ENCODE results near the gene ANKRD44. TPM values are rescaled to one million over a fixed set of nuclear protein-coding genes. Genes with fewer than 3 reads are reported as not detected.

The ANKRD44 gene
- total RNA-seq, 1 experiment from 2014 or later = 0.68 TPM

DNA sequence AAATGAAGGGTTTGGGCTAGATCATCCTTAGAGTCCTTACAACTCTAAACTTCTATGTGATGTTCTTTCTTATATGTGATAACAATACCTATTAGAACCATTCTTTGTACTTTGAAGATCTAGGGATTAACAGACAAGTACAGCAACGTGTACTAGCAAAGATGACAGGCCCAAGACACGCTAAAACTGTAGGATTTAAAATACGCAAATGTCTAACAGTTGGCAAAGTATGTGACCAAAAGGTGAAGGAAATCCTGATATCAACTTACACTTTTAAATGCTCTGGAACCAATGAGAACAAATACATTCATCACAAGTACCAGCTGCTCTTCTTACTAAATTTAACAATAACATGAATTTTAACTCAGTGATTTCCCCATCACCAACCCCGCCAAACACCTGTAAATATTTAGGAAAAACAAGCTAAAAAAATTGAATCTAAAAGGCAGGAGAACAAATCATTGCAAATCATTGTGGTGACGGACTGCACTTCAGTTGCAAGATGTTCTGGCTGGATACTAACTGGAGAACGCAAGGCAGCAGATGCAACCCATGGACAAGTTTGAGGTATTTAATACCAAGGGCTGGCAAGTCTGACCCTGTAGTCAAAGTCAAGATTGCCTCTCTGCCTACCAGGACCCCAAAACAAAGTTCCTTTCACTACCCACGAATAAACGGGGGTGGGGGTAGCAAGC, 1.4 kb downstream of the ANKRD44 start (continued):
- TF ChIP-seq RORB (CRISPR knock-in tag; IDR thresholded peaks at IDR 0.05) = no peak
- no peak for TF ChIP-seq ZBTB43 (CRISPR knock-in tag; IDR thresholded peaks at IDR 0.05)
- TF ChIP-seq ETV6 (CRISPR knock-in tag; IDR thresholded peaks at IDR 0.05) = no peak
- TF ChIP-seq, protein P1, sequence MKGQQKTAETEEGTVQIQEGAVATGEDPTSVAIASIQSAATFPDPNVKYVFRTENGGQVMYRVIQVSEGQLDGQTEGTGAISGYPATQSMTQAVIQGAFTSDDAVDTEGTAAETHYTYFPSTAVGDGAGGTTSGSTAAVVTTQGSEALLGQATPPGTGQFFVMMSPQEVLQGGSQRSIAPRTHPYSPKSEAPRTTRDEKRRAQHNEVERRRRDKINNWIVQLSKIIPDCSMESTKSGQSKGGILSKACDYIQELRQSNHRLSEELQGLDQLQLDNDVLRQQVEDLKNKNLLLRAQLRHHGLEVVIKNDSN (CRISPR knock-in tag; IDR thresholded peaks at IDR 0.05) = no peak
- no peak for TF ChIP-seq SMAD4 (CRISPR knock-in tag; IDR thresholded peaks at IDR 0.05)
- no peak for TF ChIP-seq ZNF263 (CRISPR knock-in tag; IDR thresholded peaks at IDR 0.05; ENCODE audit: low read depth)
- no peak for TF ChIP-seq CDX4 (CRISPR knock-in tag; IDR thresholded peaks at IDR 0.05; ENCODE audit: borderline replicate concordance)
- TF ChIP-seq ZNF317 (CRISPR knock-in tag; IDR thresholded peaks at IDR 0.05; ENCODE audit: borderline replicate concordance, low read depth) = no peak
- TF ChIP-seq, protein P2, sequence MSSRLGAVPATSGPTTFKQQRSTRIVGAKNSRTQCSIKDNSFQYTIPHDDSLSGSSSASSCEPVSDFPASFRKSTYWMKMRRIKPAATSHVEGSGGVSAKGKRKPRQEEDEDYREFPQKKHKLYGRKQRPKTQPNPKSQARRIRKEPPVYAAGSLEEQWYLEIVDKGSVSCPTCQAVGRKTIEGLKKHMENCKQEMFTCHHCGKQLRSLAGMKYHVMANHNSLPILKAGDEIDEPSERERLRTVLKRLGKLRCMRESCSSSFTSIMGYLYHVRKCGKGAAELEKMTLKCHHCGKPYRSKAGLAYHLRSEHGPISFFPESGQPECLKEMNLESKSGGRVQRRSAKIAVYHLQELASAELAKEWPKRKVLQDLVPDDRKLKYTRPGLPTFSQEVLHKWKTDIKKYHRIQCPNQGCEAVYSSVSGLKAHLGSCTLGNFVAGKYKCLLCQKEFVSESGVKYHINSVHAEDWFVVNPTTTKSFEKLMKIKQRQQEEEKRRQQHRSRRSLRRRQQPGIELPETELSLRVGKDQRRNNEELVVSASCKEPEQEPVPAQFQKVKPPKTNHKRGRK (CRISPR knock-in tag; IDR thresholded peaks at IDR 0.05; ENCODE audit: borderline replicate concordance) = no peak

GRCh38 chr2:197308585-197308984, 2.0 kb downstream of the ANKRD44 start:
- H3K27me3 Mint-ChIP-seq (ENCODE audit: low read depth) = peaks cover 63% of the 10 kb centered on the region
- H3K4me3 Mint-ChIP-seq = no peak overlapping the region
- no peak for ATAC-seq
- DNase-seq (ENCODE audit: low spot score) = no peak
- no peaks in the 10 kb centered on the region for H3K9me3 Mint-ChIP-seq
- ChIA-PET POLR2A (no interaction called here), CTCF (interaction anchor here (1.1 kb wide), 1 partner anchor 119 kb away, joined by 3 read pairs; no protein-coding TSS in a partner anchor)
- H3K36me3 Mint-ChIP-seq = no peaks in the 10 kb centered on the region
- peaks cover 9% of the 10 kb centered on the region for H3K4me1 Mint-ChIP-seq
- no peak overlapping the region for H3K27ac Mint-ChIP-seq
- TF ChIP-seq PRRX2 (CRISPR knock-in tag; IDR thresholded peaks at IDR 0.05) (no peak), ZSCAN18 (CRISPR knock-in tag; IDR thresholded peaks at IDR 0.05) (no peak)

GRCh38 chr2:197307933-197308521, 2.6 kb downstream of the ANKRD44 start:
- H3K9me3 Mint-ChIP-seq = no peaks in the 10 kb centered on the region
- POLR2A ChIA-PET = interaction anchor here (1.0 kb wide), 1 partner anchor 12 kb away, joined by 5 read pairs; no protein-coding TSS in a partner anchor
- no peak overlapping the region for H3K4me3 Mint-ChIP-seq
- CTCF ChIA-PET = no interaction called here
- no peak overlapping the region for H3K27ac Mint-ChIP-seq
- H3K36me3 Mint-ChIP-seq = no peaks in the 10 kb centered on the region
- H3K27me3 Mint-ChIP-seq (ENCODE audit: low read depth) = peaks cover 57% of the 10 kb centered on the region
- ATAC-seq = no peak
- peaks cover 9% of the 10 kb centered on the region for H3K4me1 Mint-ChIP-seq
- no peak for DNase-seq (ENCODE audit: low spot score)
- no peak for TF ChIP-seq OVOL2 (CRISPR knock-in tag; IDR thresholded peaks at IDR 0.05; ENCODE audit: borderline replicate concordance)
- TF ChIP-seq SP1 (CRISPR knock-in tag; conservative IDR thresholded peaks at IDR 0.05) = no peak
- no peak for TF ChIP-seq GTF2I (CRISPR knock-in tag; conservative IDR thresholded peaks at IDR 0.05)
- TF ChIP-seq SMAD4 (CRISPR knock-in tag; IDR thresholded peaks at IDR 0.05) = no peak
- no peak for TF ChIP-seq EMX1 (CRISPR knock-in tag; IDR thresholded peaks at IDR 0.05)
- TF ChIP-seq MLX (CRISPR knock-in tag; IDR thresholded peaks at IDR 0.05) = no peak
- TF ChIP-seq TCF7 (CRISPR knock-in tag; IDR thresholded peaks at IDR 0.05; ENCODE audit: low read depth) = no peak
- no peak for TF ChIP-seq TEAD4 (CRISPR knock-in tag; IDR thresholded peaks at IDR 0.05)
- no peak for TF ChIP-seq AR (CRISPR knock-in tag; IDR thresholded peaks at IDR 0.05)
- no peak for TF ChIP-seq ZSCAN18 (CRISPR knock-in tag; IDR thresholded peaks at IDR 0.05)
- TF ChIP-seq MYBL2 (CRISPR knock-in tag; IDR thresholded peaks at IDR 0.05) = no peak
- no peak for TF ChIP-seq ZNF396 (CRISPR knock-in tag; IDR thresholded peaks at IDR 0.05; ENCODE audit: borderline replicate concordance)
- no peak for TF ChIP-seq TP53 (CRISPR knock-in tag; IDR thresholded peaks at IDR 0.05)
